ENCODE results near the gene SIGLEC5.

DNA sequence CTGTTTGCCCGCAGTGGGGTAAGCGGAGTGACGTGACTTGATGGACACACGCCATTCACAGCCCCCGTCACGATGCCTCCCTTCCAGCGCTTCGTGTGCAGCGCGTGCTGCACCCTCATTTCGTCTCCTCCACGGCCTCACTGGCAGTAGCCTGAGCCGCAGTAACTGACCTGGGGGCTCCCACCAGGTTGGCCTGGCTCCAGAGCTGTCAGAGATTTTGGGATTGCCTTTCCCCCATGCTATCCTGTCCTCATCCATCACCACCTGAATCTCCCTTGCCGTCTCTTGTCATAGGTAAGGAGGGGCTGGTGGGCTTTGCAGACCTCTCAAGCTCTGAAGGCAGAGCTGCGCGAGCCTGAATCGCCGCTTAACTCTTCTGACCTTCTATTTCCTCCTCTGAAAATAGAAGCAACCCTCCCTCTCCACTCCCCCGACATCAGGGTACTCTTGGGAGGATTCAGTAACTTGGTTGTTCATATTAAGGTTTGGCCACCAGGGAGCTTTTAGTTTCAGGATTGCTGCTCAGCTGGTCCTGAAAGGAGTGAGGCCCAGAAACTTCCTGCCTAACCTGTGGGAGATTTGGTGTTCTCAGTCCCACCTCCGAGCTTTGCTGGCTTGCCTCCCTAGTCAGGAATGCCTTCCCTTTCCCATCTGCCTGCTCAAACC, 27.9 kb downstream of the SIGLEC5 start:
- TF ChIP-seq EZH2 (IDR thresholded peaks at IDR 0.05) (no peak), POLR2AphosphoS5 (IDR thresholded peaks at IDR 0.05; ENCODE audit: borderline replicate concordance, low read depth, low read length) (no peak)

Measured in SK-N-MC (cell line).